Left lung (tissue), 10 donors: Measurements from ENCODE around the gene WDR27. TPM values are rescaled to one million over a fixed set of nuclear protein-coding genes. Genes with fewer than 3 reads are reported as not detected.

Source experiments
- ATAC-seq: fragments of 200-7000 bp; cut with Tn5 transposase; one replicate; pipeline ENCODE4 v1.9.1; 2020; ENCODE audit warnings: moderate library complexity
- DNase-seq, 4 donors: peaks; one replicate each; pipeline ENCODE4 v3.0.0-alpha.2; 2013 to 2020
- H3K27ac ChIP-seq, 2 donors: fragments of 200-600 bp; sonication (generic) in 1 of 2; one replicate each; pipeline versions ENCODE4 v1.5.0 to v1.8.0; 2020 to 2021
- H3K27me3 ChIP-seq, 2 donors: fragments of 200-600 bp; sonication (generic) in 1 of 2; one replicate each; pipeline versions ENCODE4 v1.5.0 to v1.8.0; 2020 to 2021
- H3K36me3 ChIP-seq, 2 donors: fragments of 200-600 bp; sonication (generic) in 1 of 2; one replicate each; pipeline versions ENCODE4 v1.5.0 to v1.8.0; 2020 to 2021
- H3K4me1 ChIP-seq, 2 donors: fragments of 200-600 bp; one replicate each; pipeline ENCODE4 v1.8.0; 2021
- H3K4me3 ChIP-seq, 2 donors: fragments of 200-600 bp; sonication (generic) in 1 of 2; one replicate each; pipeline versions ENCODE4 v1.5.0 to v1.8.0; 2020 to 2021; ENCODE audit warnings: mild to moderate bottlenecking in 1 of 2
- H3K9me3 ChIP-seq, 2 donors: fragments of 200-600 bp; sonication (generic) in 1 of 2; one replicate each; pipeline versions ENCODE4 v1.5.0 to v1.8.0; 2020 to 2021
- intact Hi-C, 2 donors: fragments of 100-400 bp; cut with DNase I; formaldehyde crosslinking; loops; one replicate each; pipeline versions ENCODE4 v1.11.2 to v1.14.2; 2022
- polyA plus RNA-seq, 6 donors: library from polyadenylated mRNA; unstranded; fragments of 120-200 nt; gene quantifications; one replicate each; pipeline ENCODE4 v1.2.1, GENCODE V29; 2013; ENCODE audit not compliant: insufficient read length in 6 of 6
- total RNA-seq, 2 donors: library from RNA; stranded (reverse); fragmentation: NEBNext Ultra II Directional; extraction: Animal tissue kit (Norgen Biotek cat#: 25700); gene quantifications; one replicate each; pipeline ENCODE4 v1.2.1, GENCODE V29; 2021
- TF ChIP-seq, protein P1 (sequence below), 2 donors: fragments of 200-600 bp; sonication (generic) in 1 of 2; IDR thresholded peaks; one replicate each; pipeline versions ENCODE4 v1.5.0 to v1.8.0; 2021; ENCODE audit warnings: antibody characterized with exemption in 2 of 2
- donor health status: DM: no; HTN: yes; CAD: no.
- donor health status: DM: no; HTN: no; CAD: no.

Gene WDR27
- total and polyA plus RNA-seq, 8 donors: 31.3 to 104 (median 86.3) TPM

DNA sequence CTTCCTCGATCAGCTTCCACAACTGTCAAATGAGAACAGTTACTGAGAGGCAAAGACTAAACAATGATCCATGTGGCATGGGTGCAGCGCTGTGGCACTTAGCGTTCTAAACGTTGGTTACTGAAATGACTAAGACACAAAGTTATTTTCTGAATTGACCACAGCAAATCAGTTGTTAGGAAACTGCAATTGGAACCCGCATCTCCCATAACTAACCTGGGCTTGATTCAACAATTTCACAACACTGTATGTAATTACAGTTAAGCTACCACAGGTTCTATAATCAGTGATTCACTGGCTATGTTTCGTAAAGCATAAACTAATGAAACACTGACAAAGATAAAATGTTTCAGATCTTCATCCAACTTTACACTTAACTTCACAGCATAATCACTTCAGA is 12.5 kb downstream of the WDR27 start:
- DNase-seq (no peak), ATAC-seq (no peak)
- H3K4me1 ChIP-seq: no peaks in the 10 kb centered on the region
- no peak overlapping the region for H3K27ac ChIP-seq
- intact Hi-C loops: no loop called here
- peaks cover 0 to 51% of the 10 kb centered on the region in 2 donors for H3K9me3 ChIP-seq
- H3K4me3 ChIP-seq: no peak overlapping the region
- H3K36me3 ChIP-seq: peaks cover 0 to 30% of the 10 kb centered on the region in 2 donors
- no peaks in the 10 kb centered on the region for H3K27me3 ChIP-seq
- TF ChIP-seq, protein P1, sequence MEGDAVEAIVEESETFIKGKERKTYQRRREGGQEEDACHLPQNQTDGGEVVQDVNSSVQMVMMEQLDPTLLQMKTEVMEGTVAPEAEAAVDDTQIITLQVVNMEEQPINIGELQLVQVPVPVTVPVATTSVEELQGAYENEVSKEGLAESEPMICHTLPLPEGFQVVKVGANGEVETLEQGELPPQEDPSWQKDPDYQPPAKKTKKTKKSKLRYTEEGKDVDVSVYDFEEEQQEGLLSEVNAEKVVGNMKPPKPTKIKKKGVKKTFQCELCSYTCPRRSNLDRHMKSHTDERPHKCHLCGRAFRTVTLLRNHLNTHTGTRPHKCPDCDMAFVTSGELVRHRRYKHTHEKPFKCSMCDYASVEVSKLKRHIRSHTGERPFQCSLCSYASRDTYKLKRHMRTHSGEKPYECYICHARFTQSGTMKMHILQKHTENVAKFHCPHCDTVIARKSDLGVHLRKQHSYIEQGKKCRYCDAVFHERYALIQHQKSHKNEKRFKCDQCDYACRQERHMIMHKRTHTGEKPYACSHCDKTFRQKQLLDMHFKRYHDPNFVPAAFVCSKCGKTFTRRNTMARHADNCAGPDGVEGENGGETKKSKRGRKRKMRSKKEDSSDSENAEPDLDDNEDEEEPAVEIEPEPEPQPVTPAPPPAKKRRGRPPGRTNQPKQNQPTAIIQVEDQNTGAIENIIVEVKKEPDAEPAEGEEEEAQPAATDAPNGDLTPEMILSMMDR (IDR thresholded peaks at IDR 0.05): no peak

DNA sequence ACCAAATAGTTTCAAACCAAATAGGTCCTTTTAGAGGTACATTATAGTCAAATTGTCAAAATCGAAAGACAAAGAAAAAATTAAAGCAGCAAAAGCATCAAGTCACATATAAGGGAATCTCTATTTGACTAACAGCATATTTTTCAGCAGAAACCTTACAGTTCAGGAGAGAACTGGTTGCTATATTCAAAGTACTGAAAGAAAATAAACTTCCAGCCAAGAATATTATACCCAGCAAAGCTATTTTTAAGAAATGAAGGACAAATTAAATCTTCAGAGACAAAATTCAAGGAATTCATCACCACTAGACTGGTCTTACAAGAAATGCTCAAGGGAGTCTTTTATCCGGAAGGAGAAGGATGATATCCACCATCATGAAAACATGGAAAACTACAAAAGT is 16.0 kb downstream of the WDR27 start:
- Histone ChIP-seq H3K4me1 (no peaks in the 10 kb centered on the region), H3K9me3 (peaks cover 0 to 31% of the 10 kb centered on the region in 2 donors), H3K27me3 (no peaks in the 10 kb centered on the region), H3K4me3 (no peak overlapping the region), H3K27ac (no peak overlapping the region), H3K36me3 (peaks cover 0 to 43% of the 10 kb centered on the region in 2 donors)
- ATAC-seq (no peak), DNase-seq (no peak)
- intact Hi-C loops: no loop called here
- TF ChIP-seq, protein P1 (IDR thresholded peaks at IDR 0.05): no peak

DNA sequence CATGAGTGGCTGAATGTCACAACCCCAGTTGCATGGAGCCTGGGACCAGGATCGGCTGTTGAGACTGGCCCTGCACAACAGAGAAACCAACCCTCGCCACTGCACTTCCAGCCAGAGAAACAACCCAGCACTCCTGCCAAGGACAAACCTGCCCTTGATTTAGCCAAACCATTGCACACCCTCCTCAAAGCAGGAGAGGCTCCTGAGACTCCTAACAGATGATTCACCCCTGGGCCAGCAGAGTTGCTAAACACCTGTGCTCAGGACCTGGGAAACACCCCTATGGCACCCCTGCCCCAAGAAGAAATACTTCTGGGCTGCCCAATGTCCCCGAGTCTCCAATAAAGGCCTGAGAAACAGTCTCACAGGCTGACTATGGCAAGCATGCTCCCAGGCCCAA is 17.8 kb downstream of the WDR27 start:
- Histone ChIP-seq H3K4me3 (no peak overlapping the region), H3K27ac (no peak overlapping the region), H3K4me1 (no peaks in the 10 kb centered on the region), H3K27me3 (no peaks in the 10 kb centered on the region), H3K36me3 (peaks cover 0 to 50% of the 10 kb centered on the region in 2 donors), H3K9me3 (peaks cover 0 to 36% of the 10 kb centered on the region in 2 donors)
- ATAC-seq (no peak), DNase-seq (no peak)
- intact Hi-C loops: no loop called here
- TF ChIP-seq, protein P1 (IDR thresholded peaks at IDR 0.05): no peak

DNA sequence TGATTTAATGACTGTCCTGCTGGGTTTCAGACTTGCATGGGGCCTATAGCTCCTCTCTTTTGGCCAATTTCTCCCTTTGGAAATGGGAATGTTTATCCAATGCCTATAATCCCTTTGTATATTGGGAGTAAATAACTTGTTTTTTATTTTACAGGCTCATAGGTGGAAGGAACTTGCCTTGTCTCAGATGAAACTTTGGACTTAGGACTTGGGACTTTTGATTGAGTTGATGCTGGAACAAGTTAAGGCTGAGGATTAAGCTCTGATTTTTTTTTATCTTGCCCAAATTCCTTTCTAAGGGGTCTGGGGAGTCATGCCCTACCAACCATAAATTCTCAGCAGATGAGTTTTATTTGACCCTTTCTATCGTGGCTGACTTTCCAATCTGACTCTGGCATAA is 23.5 kb downstream of the WDR27 start:
- DNase-seq (no peak), ATAC-seq (no peak)
- Histone ChIP-seq H3K4me3 (no peak overlapping the region), H3K4me1 (no peaks in the 10 kb centered on the region), H3K36me3 (peaks cover 0 to 25% of the 10 kb centered on the region in 2 donors), H3K9me3 (peaks cover 0 to 5% of the 10 kb centered on the region in 2 donors), H3K27ac (no peak overlapping the region), H3K27me3 (no peaks in the 10 kb centered on the region)
- intact Hi-C loops: no loop called here
- TF ChIP-seq, protein P1 (IDR thresholded peaks at IDR 0.05): no peak

DNA sequence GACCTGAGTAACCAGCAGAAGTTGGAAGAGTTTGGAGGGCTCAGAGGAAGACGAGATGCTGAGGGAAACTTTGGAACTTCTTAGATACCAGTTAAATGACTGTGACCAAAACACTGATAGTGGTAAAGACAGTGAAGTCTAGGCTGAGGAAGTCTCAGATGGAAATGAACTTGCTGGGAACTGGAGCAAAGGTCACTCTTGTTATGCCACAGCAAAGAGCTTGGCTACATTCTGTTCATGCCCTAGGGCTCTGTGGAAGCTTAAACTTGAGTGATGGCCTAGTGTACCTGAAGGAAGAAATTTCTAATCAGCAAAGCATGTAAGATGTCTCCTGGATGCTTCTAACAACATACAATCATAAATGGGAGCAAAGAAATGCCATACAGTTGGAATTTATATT is 24.7 kb downstream of the WDR27 start:
- intact Hi-C loops: no loop called here
- Histone ChIP-seq H3K36me3 (peaks cover 0 to 21% of the 10 kb centered on the region in 2 donors), H3K4me1 (no peaks in the 10 kb centered on the region), H3K27me3 (no peaks in the 10 kb centered on the region), H3K27ac (no peak overlapping the region), H3K9me3 (peaks cover 0 to 5% of the 10 kb centered on the region in 2 donors), H3K4me3 (no peak overlapping the region)
- TF ChIP-seq, protein P1 (IDR thresholded peaks at IDR 0.05): no peak
- DNase-seq (no peak), ATAC-seq (no peak)
